ENCODE measurements around the gene ASCL5.

Gene ASCL5

DNA sequence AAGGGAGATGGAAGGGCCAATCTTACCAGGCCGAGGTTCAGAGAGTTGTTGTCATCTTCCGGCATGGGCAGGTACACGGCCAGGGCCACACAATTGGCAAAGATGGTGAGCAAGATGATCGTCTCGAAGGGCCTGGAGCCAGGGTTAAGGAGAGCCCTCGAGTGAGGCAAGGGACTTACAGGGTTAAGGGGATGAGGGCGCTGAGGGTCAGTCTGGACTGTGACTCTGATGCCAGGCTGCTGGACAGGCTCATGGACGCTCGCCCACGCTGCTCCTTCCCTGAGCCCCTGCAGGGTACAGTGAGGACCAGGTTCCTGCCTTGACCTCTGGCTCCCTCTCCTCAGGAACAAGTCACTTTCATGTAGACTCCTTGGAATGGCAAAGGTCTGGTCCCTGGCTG lies 16.8 kb downstream of the ASCL5 start:
- TF ChIP-seq CREB1 (IDR thresholded peaks at IDR 0.05; ENCODE audit: low read depth) = no peak
- TF ChIP-seq TEAD4 (IDR thresholded peaks at IDR 0.05) = no peak
- TF ChIP-seq, protein P1, sequence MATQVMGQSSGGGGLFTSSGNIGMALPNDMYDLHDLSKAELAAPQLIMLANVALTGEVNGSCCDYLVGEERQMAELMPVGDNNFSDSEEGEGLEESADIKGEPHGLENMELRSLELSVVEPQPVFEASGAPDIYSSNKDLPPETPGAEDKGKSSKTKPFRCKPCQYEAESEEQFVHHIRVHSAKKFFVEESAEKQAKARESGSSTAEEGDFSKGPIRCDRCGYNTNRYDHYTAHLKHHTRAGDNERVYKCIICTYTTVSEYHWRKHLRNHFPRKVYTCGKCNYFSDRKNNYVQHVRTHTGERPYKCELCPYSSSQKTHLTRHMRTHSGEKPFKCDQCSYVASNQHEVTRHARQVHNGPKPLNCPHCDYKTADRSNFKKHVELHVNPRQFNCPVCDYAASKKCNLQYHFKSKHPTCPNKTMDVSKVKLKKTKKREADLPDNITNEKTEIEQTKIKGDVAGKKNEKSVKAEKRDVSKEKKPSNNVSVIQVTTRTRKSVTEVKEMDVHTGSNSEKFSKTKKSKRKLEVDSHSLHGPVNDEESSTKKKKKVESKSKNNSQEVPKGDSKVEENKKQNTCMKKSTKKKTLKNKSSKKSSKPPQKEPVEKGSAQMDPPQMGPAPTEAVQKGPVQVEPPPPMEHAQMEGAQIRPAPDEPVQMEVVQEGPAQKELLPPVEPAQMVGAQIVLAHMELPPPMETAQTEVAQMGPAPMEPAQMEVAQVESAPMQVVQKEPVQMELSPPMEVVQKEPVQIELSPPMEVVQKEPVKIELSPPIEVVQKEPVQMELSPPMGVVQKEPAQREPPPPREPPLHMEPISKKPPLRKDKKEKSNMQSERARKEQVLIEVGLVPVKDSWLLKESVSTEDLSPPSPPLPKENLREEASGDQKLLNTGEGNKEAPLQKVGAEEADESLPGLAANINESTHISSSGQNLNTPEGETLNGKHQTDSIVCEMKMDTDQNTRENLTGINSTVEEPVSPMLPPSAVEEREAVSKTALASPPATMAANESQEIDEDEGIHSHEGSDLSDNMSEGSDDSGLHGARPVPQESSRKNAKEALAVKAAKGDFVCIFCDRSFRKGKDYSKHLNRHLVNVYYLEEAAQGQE (IDR thresholded peaks at IDR 0.05; ENCODE audit: low read depth) = no peak
- TF ChIP-seq TAF1 (IDR thresholded peaks at IDR 0.05; ENCODE audit: low read depth) = no peak
- no peak for TF ChIP-seq RAD21 (IDR thresholded peaks at IDR 0.05; ENCODE audit: low read depth)
- TF ChIP-seq TCF12 (IDR thresholded peaks at IDR 0.05; ENCODE audit: low read depth) = no peak
- TF ChIP-seq YY1 (IDR thresholded peaks at IDR 0.05; ENCODE audit: low read depth) = no peak
- no peak for TF ChIP-seq EGR1 (IDR thresholded peaks at IDR 0.05)
- TF ChIP-seq NFIC (IDR thresholded peaks at IDR 0.05) = no peak
- TF ChIP-seq CEBPB (IDR thresholded peaks at IDR 0.05) = no peak
- TF ChIP-seq FOXM1 (IDR thresholded peaks at IDR 0.05; ENCODE audit: borderline replicate concordance, low read depth) = no peak
- TF ChIP-seq, protein P2, sequence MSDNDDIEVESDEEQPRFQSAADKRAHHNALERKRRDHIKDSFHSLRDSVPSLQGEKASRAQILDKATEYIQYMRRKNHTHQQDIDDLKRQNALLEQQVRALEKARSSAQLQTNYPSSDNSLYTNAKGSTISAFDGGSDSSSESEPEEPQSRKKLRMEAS (IDR thresholded peaks at IDR 0.05) = no peak
- TF ChIP-seq, protein P3, sequence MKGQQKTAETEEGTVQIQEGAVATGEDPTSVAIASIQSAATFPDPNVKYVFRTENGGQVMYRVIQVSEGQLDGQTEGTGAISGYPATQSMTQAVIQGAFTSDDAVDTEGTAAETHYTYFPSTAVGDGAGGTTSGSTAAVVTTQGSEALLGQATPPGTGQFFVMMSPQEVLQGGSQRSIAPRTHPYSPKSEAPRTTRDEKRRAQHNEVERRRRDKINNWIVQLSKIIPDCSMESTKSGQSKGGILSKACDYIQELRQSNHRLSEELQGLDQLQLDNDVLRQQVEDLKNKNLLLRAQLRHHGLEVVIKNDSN (IDR thresholded peaks at IDR 0.05) = no peak
- TF ChIP-seq ZBTB7A (IDR thresholded peaks at IDR 0.05; ENCODE audit: low read depth) = no peak
- TF ChIP-seq EP300 (IDR thresholded peaks at IDR 0.05; ENCODE audit: borderline replicate concordance) = no peak

DNA sequence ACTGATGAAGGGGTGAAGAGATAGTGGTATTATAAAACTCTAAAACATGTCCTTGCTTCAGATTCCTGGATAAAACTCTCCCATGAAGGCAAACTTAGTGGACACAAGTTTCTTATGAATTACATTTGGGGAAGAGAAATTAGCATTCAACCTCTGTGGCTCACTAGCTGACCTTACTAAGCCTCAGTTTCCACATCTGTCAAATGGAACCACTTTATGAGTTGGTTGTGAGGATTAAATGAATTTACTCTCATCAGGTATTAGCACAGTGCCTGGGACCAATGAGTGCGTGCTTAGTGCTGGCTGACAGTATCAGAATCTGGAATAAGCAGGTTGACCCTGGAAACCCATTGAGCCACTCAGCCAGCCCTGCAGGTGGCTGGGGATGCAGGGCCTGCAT lies 17.3 kb downstream of the ASCL5 start:
- TF ChIP-seq, protein P1 (IDR thresholded peaks at IDR 0.05; ENCODE audit: low read depth) = no peak
- TF ChIP-seq ZBTB7A (IDR thresholded peaks at IDR 0.05; ENCODE audit: low read depth) (no peak), RAD21 (IDR thresholded peaks at IDR 0.05; ENCODE audit: low read depth) (no peak), YY1 (IDR thresholded peaks at IDR 0.05; ENCODE audit: low read depth) (no peak), TAF1 (IDR thresholded peaks at IDR 0.05; ENCODE audit: low read depth) (no peak), EP300 (IDR thresholded peaks at IDR 0.05; ENCODE audit: borderline replicate concordance) (no peak), EGR1 (IDR thresholded peaks at IDR 0.05) (no peak), CREB1 (IDR thresholded peaks at IDR 0.05; ENCODE audit: low read depth) (no peak), FOXM1 (IDR thresholded peaks at IDR 0.05; ENCODE audit: borderline replicate concordance, low read depth) (no peak), TEAD4 (IDR thresholded peaks at IDR 0.05) (no peak), TCF12 (IDR thresholded peaks at IDR 0.05; ENCODE audit: low read depth) (no peak), CEBPB (IDR thresholded peaks at IDR 0.05) (no peak), NFIC (IDR thresholded peaks at IDR 0.05) (no peak)
- TF ChIP-seq, protein P2 (IDR thresholded peaks at IDR 0.05) = no peak
- TF ChIP-seq, protein P3 (IDR thresholded peaks at IDR 0.05) = no peak

DNA sequence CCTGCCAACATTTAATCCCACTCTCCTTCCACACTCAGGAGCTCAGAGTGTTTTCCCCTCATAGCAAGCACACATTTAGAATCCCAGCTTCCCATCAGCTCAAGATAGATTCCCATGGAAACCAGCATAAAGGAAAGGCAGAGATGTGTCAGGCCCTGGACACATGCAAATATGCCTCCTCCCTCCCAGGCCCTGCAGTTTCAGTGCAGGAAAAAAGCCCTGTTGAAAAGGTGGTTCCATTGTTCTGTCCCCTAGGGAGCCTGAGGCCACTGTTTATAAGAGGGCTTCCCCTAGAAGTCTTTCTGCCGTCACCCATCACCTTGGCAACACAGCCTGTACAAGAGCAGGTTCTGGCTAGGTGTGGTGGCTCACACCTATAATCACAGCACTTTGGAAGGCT lies 18.4 kb downstream of the ASCL5 start:
- TF ChIP-seq TEAD4 (IDR thresholded peaks at IDR 0.05) = no peak

DNA sequence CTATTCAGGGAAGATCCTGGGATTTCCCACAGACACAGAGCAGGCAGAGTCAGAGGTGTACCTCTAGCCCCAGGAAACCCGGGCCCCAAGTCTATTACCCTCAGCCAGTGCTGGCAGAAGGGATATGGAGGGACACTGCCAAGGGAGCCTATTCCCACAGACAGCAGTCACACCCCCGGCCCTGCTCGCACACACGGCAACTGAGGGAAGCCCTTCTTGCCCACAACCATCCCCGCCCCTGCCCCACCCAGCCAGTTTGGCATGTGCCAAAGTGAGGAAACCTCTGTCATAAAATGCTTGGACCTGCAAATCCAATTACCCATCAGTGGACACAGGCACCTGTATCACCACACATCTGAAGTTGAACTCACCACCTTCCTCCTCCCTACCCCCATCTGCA lies 21.3 kb downstream of the ASCL5 start:
- TF ChIP-seq EP300 (IDR thresholded peaks at IDR 0.05; ENCODE audit: borderline replicate concordance) = no peak
- TF ChIP-seq, protein P2 (IDR thresholded peaks at IDR 0.05) = no peak
- TF ChIP-seq, protein P1 (IDR thresholded peaks at IDR 0.05; ENCODE audit: low read depth) = no peak
- TF ChIP-seq CREB1 (IDR thresholded peaks at IDR 0.05; ENCODE audit: low read depth) = no peak
- no peak for TF ChIP-seq EGR1 (IDR thresholded peaks at IDR 0.05)
- no peak for TF ChIP-seq NFIC (IDR thresholded peaks at IDR 0.05)
- no peak for TF ChIP-seq CEBPB (IDR thresholded peaks at IDR 0.05)
- TF ChIP-seq TCF12 (IDR thresholded peaks at IDR 0.05; ENCODE audit: low read depth) = no peak
- no peak for TF ChIP-seq YY1 (IDR thresholded peaks at IDR 0.05; ENCODE audit: low read depth)
- no peak for TF ChIP-seq TEAD4 (IDR thresholded peaks at IDR 0.05)
- TF ChIP-seq RAD21 (IDR thresholded peaks at IDR 0.05; ENCODE audit: low read depth) = no peak
- TF ChIP-seq, protein P3 (IDR thresholded peaks at IDR 0.05) = no peak
- no peak for TF ChIP-seq FOXM1 (IDR thresholded peaks at IDR 0.05; ENCODE audit: borderline replicate concordance, low read depth)
- TF ChIP-seq ZBTB7A (IDR thresholded peaks at IDR 0.05; ENCODE audit: low read depth) = no peak
